Prostate gland (tissue), 2 donors: ENCODE data around the gene MLIP.

Source experiments
- POLR2A ChIP-seq: fragments of 450-650 bp; IDR thresholded peaks from one replicate; pipeline ENCODE4 v1.6.1; 2016; ENCODE audit warnings: antibody characterized with exemption, mild to moderate bottlenecking
- POLR2AphosphoS5 ChIP-seq: sonication (generic); formaldehyde crosslinking; IDR thresholded peaks from one replicate; pipeline ENCODE4 v1.6.1; 2017; ENCODE audit warnings: antibody characterized with exemption
- TF ChIP-seq, protein P1 (sequence below), 4 experiments: fragments of 200-600 bp in 2 of 4; fragments of 450-650 bp in 2 of 4; sonication (generic) in 2 of 4; IDR thresholded peaks; 1 replicate in 3 of 4; 2 replicates in 1 of 4; pipeline ENCODE4 v1.5.1; 2016 to 2019; ENCODE audit warnings: antibody characterized with exemption in 4 of 4, mild to moderate bottlenecking in 2 of 4, moderate library complexity in 2 of 4

DNA sequence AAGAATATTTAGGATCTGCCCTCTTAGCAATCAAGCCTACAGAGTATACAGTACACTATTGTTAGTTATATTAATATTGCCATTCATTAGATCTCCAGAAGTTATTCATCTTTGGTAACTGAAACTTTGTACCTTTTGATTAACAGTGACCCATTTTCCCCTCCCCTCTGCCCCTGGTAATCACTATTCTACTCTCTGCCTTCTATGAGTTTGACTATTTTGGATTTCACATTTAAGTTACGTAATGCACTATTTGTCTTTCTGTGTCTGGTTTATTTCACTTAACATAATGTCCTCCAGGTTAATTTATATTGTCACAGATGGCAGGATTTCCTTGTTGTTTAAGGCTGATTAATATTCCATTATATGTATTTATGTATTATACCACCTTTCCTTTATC lies 111.0 kb downstream of the MLIP start:
- TF ChIP-seq POLR2AphosphoS5 (no peak), POLR2A (no peak)
- TF ChIP-seq, protein P1, sequence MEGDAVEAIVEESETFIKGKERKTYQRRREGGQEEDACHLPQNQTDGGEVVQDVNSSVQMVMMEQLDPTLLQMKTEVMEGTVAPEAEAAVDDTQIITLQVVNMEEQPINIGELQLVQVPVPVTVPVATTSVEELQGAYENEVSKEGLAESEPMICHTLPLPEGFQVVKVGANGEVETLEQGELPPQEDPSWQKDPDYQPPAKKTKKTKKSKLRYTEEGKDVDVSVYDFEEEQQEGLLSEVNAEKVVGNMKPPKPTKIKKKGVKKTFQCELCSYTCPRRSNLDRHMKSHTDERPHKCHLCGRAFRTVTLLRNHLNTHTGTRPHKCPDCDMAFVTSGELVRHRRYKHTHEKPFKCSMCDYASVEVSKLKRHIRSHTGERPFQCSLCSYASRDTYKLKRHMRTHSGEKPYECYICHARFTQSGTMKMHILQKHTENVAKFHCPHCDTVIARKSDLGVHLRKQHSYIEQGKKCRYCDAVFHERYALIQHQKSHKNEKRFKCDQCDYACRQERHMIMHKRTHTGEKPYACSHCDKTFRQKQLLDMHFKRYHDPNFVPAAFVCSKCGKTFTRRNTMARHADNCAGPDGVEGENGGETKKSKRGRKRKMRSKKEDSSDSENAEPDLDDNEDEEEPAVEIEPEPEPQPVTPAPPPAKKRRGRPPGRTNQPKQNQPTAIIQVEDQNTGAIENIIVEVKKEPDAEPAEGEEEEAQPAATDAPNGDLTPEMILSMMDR (IDR thresholded peaks at IDR 0.05): no peak
